HG03442 (cell line): ENCODE results near the gene IL3.
A peak's percentile ranks its signal among the peaks of the same experiment; 100 is the strongest.

Experiments used
- ATAC-seq: cut with Tn5 transposase; IDR thresholded peaks from one replicate; pipeline ENCODE4 v1.9.1; 2021; ENCODE audit warnings: mild to moderate bottlenecking, moderate library complexity; ENCODE audit not compliant: unreplicated experiment

Gene IL3

DNA sequence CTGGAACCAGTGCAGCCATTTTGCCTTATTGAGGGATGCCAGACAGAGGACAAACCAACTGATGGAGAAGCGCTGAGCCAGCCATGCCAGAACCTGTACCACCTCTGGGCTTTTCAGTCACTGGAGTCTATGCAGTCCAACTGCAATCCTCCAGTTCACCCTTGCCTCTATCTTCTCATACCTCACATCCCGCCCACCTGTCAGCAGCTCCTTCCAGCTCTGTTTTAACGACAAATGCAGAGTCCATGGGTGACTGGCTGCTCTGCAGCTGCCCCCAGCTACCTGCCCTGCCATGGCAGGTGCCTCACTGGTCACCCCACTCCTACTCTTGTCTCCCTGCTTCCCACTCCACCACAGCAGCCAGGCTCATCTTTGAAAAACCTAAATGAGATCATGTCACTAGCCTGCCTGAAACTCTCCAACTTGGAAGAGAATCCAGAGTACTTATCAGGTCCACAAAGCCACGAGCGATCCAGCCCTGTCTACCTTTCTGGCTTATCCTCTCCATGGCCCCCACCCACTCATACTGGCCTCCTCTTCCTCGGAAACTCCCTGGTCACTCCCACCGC lies 35.0 kb upstream of the IL3 start:
- no peak for ATAC-seq

DNA sequence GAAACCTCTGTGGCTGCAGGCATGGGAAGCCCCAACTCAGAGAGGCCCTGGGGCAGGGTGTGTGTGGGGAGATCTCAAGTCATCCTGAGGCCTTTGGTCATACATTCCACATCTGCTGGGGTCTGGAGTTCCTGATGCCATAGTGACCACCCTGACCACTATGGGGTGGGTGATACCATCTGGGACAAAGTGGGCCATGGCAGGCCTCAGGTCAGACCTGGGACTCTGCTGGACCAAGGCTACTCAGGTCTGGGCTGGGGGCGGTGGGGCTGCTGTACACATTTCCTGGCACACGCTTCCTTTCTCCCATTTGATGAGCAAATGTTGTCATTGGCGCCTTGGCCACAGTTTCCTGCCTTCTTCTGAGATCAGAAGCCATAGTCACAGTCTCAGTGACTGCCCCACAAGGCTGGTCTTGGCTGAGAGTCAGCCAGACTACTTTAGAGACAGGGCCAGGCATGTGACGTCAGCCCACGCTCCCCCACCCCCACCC lies 33.9 kb upstream of the IL3 start:
- no peak for ATAC-seq

DNA sequence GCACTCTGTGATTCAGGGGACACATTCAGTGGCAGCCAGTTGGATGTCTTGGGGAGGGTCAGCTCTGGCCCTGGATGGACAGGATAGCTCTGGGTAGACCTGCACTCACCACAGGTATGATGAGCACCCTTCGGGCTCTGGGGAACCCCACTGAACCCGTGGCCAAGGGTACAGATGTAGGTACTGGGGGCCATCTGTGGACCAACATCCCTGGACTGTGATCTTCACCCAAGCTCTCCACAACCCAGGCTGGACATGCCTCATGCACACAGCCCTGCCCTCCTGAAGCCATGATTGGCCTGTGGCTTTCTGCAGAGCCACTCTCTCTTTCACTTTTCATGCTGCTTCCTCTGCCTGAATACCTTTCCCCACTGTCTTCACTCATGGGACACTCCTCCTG lies 33.4 kb upstream of the IL3 start:
- peak; percentile 59 for ATAC-seq

DNA sequence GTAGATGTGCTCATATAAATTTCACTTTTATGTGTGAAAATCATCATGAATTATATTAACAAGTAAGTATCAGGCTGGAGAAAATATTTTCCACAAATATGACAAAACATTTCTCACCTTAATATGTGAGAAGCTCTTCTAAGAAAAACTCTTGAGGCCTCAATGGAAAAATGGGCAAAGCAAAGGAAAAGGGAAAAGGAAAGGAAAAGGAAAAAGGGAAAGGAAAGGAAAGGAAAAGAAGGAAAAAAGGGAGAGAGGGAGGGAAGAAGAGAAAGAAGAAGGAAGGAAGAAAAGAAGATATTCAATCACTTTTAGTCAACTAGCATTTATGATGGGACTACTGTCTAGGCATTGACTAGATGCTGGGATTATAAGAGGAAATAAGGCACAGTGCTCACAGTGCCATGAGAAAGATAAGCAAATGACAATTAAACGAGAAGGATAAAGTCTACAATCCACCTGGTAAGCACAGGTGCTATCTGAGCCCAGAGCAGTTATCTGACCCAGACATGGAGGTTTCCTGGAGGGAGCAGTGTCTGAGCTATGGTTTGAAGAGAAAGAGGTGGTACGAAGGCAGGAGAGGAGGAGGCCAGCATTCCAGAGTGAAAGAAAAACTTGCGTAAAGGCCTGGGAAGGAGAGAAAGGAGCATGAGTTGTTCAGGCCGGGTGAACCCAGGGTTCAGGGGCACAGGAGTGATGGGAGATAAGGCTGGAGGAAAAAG lies 30.7 kb upstream of the IL3 start:
- ATAC-seq = no peak

DNA sequence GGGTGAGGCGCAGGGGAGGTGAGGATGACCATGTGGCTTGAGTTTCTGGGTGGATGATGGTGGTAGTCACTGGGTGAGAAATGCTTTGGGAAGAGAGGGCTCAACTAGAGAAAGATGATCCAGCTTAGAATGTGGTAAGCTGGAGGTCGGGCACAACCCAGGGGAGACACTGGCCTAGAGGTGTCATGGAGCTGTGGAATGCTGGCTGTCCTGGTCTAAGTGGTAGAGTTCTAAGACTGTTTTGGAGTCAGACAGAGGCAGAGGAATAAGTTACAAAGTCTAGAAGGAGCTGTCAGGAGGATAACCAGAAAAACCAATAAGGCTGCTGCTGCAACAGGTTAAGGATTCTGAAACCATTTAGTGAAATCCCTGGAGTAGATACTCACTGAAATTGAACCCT lies 29.8 kb upstream of the IL3 start:
- no peak for ATAC-seq

DNA sequence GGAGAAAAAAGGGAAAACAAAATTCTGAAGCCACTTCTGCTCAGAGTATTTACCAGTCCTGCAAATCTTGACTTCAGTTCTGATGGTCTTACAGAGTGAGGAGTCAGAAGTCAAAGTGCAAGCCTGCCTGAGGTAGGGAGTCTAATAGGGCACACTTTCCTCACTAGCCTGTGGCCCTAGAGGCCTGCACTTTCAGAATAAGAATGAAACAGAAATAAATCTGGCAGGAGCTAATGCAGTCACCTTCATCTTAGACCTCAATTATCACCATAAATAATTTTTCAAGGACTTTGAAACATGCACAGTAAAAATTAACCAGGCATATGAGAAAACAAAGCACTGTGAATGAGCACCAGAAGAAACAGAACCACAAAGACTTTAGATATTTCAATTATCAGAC lies 28.3 kb upstream of the IL3 start:
- no peak for ATAC-seq

DNA sequence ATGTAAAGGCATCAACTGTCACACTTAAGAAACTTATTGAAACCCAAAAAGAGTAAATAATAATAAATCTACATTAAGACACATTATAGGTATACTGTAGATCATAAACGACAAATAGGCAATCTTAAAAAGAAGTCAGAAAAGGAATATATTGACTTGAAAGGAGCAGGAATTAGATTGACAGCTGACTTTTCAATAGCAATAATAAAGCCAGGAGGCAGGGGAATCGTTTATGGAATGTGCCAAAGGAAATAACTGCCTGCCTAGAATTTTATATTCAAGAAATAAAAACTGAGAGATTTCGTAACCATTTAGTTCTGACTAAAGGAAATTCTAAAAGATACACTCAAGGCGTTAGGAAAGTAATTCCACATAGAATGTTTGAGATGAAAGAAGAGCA lies 27.3 kb upstream of the IL3 start:
- ATAC-seq = no peak

DNA sequence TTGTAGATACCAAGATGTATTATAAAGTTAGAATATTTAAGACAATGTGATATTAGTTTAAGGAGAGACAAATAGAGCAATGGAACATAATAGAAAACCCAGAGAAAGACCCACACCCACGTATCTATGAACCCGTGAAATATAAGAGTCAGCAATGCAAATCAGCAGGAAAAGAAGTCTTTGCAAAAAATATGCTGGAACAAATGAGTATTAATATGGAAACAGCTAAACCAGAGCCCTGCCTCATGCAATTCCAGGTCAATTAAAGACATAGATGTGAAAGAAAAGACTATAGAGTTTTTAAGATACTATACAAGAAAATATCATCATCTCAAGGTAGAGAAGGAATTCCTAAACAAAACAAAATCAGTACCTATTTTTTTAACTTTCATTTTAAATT lies 23.1 kb upstream of the IL3 start:
- ATAC-seq = no peak

DNA sequence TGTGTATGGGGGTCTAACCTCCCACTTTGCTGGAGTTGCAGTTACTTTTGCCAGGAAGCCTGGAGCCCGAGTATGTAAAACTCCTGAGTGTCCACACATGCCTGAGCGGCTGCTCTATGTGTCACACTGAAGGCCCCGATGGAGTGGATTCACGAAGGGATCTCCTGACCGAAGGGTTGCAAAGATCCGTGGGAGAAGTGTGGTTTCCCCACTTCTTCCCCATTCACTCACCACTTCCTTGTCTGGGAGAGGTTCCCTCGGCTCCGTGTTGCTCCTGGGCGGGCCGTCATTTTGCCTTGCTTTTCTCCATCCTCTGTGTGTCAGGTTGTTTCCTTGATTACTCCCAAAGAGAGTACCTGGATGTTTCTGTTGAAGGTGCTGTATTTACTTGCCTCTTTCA lies 16.2 kb upstream of the IL3 start:
- ATAC-seq = no peak

DNA sequence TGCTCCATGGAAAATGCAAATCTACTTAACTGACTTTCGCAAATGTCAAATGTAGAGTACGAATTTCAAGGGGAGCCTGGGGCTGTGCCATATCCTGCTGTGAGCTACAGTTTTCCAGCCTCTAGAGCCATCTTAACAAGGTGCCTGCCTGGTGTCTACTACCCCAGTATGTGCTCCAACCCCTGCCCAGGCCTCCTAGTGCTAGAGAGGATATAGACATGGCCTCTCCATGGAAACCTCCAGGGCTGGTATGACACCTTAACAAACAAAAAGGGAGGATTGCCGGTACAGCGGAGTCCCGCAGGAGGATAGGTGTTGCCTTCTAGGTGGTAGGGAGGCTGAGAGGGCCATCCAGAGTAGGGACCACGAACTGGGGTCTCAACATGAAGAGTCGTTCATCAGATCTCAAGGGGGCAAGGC lies 13.6 kb upstream of the IL3 start:
- ATAC-seq = no peak

DNA sequence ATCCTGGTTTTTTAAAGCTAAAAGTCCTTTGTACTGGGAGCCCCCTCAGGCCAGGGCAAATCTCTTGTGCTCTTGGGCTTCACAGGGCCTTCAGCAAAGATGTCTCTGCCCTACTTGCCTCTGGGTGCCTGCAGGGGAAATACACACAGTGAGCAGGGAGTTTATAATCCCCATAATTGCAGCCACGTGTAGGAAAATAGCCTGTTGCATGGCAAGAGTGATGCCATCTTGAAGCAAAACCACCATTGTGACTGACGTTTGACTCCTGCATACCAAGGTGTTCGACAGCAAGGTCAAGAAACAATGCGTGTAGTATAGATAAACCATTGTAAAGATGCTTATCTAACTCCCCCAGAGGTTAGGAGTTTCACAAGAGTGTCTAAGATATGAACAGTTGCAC lies 11.4 kb upstream of the IL3 start:
- ATAC-seq = no peak

DNA sequence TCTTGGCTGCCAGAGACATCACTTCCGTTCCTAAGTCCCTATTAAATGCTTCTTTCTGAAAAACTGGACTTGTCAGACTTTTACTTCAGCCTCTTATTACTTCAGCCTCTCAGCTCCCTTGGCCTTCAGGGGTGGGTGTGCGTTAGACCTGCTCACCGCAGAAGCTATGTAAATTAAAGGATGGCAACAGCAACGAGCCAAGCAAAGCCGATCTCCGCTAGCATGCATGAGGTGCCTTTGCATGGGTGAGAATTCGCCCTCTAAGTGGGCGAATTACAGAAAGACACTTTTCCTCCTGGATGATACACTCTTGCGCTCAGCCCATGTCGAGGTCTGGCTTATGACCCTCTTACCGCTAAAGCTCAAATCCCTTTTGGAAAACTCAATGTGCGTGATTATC lies 10.9 kb upstream of the IL3 start:
- ATAC-seq = no peak

DNA sequence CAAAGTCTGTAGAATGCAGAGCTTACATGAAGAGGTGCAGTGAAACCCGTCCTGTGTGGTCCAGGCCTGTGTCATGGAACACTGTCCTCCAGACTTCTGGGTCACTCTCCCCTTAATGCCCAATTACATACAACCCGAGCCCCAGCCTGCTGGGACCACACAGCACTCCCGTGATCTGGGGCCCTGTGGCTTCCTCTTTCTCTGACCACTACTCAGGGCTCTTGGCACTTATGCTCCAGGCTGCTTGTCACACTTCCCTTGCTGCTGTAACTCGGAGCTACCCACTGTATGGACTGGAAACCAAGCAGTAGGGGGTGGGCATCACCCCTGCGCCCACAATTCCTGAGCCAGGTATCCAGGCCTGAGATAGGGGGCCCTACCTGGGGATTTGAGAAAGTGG lies 10.3 kb upstream of the IL3 start:
- no peak for ATAC-seq

DNA sequence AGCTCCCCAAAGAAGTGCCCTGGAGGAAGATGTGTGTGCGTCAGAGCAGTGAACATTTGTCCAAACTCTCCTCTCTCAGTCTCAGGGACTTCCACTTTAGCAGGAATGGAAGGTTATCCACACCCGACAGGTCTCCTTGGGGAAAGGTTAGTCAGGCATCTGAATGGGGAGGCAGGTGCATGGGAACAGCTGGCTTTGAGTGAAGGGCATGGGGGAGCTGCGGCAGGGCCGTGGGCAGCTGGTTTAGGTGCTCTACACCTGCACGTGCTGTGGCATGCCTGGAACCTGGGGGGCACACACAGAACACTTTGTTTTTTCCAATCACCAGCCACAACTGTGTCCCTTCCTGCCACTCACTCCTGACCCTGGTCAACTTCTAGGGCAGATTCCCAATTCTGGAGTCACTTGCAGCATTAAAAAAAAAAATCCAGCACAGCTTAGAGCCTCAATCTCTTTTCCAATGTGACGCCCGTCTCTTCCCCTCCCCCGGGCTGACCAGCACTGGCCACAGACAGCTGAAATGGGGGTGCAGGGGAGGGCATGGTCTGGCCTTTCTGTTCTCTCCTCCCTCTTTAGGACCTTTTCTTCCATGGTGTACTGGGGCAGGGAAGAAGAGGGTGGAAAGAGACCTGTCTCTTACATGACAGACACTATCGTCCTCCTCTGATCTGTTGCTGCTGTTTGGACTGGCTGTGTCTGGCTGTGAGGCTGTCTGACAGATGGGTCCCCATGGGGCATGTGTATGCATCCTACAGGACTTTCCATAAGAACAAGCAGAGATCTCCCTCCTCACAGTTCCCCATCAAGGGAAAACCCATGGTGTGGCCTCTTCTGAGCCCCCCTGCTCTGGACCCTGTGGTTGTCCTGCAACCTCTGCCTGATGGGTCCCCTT lies 9.5 kb upstream of the IL3 start:
- ATAC-seq = no peak

DNA sequence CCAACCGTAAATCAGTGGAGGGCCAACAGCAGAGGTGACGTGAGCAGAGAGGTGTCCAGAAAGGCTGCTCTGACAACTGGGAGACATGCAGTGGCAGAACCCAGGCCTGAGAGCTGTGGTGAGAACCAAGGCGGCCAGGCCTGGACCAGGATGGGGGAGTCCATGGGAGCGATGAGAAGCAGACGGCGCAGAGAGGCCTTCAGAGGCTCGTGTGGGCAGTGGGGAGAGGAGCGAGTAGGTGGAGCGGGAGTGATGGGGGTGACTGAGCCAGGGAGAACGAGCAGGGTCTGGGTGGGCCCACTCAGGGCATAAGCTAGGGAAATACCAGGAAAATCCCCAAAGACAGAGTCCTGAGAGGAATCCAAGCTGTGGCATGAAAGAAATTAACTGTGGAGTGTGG lies 7.9 kb upstream of the IL3 start:
- no peak for ATAC-seq

DNA sequence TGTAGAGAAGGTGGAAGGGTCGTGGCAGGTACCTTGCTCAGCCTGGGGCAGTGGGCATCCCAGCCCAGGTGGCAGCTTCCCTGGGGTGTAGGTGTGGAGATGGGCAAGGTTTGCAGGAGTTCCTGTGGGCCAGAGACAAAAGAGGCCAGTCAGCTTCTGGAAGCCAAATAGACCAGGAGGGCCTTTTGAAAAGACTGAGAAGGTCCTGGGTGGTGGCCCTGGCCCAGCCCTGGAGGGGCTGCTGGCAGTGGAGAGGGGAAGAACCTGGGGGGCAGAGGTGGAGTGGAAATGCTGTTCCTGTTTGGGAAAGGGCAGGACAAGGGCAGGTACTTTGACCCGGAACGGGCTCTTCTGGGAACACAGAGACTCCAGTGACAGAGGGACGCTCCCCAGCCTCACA lies 7.0 kb upstream of the IL3 start:
- no peak for ATAC-seq

DNA sequence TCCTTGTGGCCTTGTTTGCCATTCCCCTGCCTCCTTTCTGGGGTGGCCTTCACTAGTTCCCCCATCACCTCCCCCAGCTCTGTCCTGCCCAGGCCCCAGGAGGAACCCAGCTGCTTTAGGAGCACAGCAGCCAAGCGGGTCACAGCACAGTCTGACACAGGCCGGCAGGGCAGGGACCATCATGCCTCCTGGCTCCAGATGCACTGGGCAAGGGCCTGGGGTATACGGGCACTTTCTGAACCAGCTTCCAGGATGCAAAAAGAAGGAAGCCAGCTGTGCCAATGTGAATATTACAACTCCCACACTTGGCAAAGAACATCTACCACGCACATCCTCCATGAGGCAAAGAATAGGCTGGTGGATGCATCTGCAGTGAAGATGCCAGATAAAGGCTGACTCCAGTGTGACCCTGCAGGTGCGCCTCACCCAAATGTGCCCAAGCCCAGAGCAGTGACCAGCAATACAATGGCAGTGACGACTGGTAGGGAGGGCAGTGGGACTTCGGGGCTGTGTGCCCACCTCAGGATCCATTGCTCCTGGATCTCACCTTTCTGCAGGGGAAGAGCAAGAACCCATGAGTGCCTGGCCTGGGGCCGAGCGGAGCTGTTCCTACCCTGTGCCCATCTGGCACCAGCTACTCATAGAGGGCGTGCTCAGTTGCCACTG lies 6.3 kb upstream of the IL3 start:
- no peak for ATAC-seq

DNA sequence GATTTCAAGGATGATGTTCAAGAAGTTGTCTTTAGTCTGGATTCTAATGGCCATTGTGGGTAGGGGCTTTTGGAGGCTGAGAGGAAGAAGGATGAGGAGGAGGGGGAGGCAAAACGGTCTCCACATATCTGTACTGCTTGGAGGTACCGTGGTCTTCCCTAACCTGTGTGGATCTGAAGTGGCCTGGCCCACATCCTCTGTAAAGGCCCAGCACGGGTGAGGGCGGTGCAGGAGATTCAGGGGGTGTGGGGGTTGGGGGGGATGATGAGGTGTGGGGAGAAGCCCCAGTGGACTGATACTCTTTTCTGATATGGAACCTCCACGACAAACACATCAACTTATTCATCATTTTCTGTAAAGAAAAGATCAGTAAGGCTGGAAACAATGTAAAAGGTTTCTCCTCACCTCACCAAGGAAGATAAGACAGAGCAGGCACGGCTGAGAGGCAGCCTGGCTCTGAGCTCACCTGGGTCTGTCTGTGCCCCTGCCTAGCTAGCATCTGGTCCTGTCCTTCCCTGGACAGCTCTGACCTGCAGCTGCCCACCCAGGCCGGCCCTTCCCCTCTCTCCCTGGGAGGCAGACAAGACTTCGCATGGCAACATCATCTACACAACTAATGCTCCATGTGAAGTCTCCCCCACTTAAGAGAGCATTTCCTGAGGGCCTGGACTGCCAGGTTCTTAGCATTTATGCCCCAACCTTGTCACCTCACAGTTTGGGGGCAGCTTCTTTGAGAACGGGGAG lies 5.6 kb upstream of the IL3 start:
- ATAC-seq = no peak

DNA sequence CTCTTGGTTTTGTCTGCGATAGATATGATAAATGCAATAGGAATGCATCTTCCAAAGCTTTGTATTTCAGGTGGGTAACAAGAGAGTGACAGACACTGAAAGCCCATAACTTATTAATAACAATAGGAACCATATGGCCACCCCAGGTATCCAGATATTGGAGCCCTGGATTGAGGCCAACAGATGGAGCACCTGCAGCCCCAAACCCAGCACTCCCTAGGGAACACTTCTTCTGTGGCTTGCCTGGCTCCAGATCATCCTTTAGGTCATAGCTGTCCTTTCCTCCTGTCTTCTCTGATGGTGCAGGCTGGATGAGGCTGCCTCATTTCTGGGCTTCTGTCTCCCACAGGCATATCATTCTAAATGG lies 5.0 kb upstream of the IL3 start:
- ATAC-seq = no peak

DNA sequence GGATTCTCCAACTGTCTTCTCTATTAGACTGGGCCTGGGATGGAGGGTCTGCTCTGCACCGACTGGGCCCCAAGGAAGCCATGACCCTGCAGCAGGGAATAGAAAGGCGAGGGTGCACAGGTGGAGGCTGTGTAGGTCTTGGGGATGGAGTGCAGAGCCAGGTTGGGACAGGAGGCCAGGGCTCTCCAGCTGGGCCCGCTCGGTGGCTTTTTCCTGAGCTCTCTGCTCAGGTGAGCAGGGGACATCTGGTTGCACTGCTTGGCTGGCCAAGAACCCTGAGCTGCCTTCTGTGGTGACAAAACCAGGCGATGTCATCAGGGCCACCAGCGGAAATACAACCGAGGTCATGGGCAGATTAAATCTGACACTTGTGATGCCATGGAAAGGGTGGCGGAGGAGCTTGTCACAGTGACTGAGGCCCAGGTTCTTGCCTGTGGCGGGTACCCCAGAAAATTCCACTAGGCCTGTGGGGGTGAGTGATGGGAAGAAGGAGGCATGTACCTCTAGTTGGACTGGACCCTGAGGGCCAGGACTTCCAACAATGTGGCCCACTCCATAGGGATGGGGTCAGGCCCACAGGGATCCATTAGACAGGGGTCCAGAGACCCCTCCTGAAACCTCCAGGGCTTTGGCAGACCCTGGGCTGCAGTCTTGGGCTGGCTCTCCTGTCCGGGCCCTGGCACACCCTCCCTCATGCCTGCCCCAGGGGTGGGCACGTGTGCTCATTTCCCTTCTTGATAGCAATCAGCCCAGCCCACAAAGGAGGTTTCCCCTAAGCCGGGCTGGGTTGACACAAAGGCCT lies 4.4 kb upstream of the IL3 start:
- no peak for ATAC-seq
